ENCODE measurements around the gene IPCEF1. TPM values are rescaled to one million over a fixed set of nuclear protein-coding genes. Genes with fewer than 3 reads are reported as not detected.

The IPCEF1 gene
- polyA plus RNA-seq, 2 of the 4 experiments (the other 2 are of a cell fraction) = 0.01 TPM; not detected in 1

DNA sequence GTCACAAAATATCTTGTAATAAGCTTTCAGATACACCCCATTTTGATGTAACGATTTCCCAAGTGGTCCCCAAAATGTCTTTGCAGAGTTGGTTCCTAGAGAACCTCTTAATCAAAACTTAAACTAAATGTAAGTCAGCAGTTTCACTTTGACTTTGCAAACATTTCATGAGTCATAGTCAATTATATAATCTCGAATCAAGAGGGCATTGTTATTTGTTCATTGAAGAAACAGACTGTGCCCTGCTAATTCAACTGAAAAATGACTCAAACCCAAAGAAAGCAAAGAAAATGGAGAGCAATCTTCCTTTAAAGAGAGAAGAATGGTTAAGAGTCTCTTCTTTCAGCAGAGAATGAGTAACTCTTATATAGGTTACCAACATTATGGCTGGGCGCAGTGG lies 58.3 kb downstream of the IPCEF1 start:
- no peak overlapping the region for H3K27ac ChIP-seq
- ChIA-PET POLR2A (no interaction called here), CTCF (interaction anchor here (1.0 to 1.3 kb wide), 2 partner anchors 72 to 141 kb away, joined by 3 to 5 read pairs; no protein-coding TSS in a partner anchor)
- no peaks in the 10 kb centered on the region for H3K9me3 ChIP-seq
- FAIRE-seq (no peak), DNase-seq (ENCODE audit: low read depth in 1 of 2, low spot score in 1 of 2) (no peak), ATAC-seq (no peak)
- no peak overlapping the region for H3K4me3 ChIP-seq
- TF ChIP-seq MYC (IDR thresholded peaks at IDR 0.05; ENCODE audit: borderline replicate concordance, low read length) (no peak), CBX2 (IDR thresholded peaks at IDR 0.05; ENCODE audit: borderline replicate concordance, low read depth) (no peak), HDAC2 (IDR thresholded peaks at IDR 0.05) (no peak), CEBPB (IDR thresholded peaks at IDR 0.05) (no peak), PHF8 (IDR thresholded peaks at IDR 0.05; ENCODE audit: borderline replicate concordance, low read depth) (no peak), NR3C1 (IDR thresholded peaks at IDR 0.05) (no peak), SREBF2 (IDR thresholded peaks at IDR 0.05) (no peak), HMGXB4 (CRISPR knock-in tag; IDR thresholded peaks at IDR 0.05; ENCODE audit: borderline replicate concordance) (no peak), FOSL2 (IDR thresholded peaks at IDR 0.05) (no peak), FOSL2 (CRISPR knock-in tag; IDR thresholded peaks at IDR 0.05) (no peak; the same call in 1 of the 2 replicates), ESRRA (IDR thresholded peaks at IDR 0.05; ENCODE audit: borderline replicate concordance, low read length) (no peak), RARB (CRISPR knock-in tag; IDR thresholded peaks at IDR 0.05) (no peak), HEYL (CRISPR knock-in tag; IDR thresholded peaks at IDR 0.05) (no peak), CHD2 (IDR thresholded peaks at IDR 0.05; ENCODE audit: low read length, partially characterized antibody) (no peak), MAX (IDR thresholded peaks at IDR 0.05) (no peak), RFX5 (IDR thresholded peaks at IDR 0.05) (no peak), FOSB (CRISPR knock-in tag; IDR thresholded peaks at IDR 0.05) (no peak)
- H3K4me1 ChIP-seq = no peaks in the 10 kb centered on the region
- H3K4me2 ChIP-seq = no peak overlapping the region
- WGBS (ENCODE audit: missing lambda C conversion rate) = 59% methylated on average over 3 of the region's 3 CpGs

- no peak for FAIRE-seq
- CTCF ChIA-PET = interaction anchor here (1.0 to 1.3 kb wide), 2 partner anchors 73 to 140 kb away, joined by 3 to 5 read pairs; no protein-coding TSS in a partner anchor
- no peak overlapping the region for H3K27ac ChIP-seq
- POLR2A ChIA-PET = no interaction called here
- H3K9me3 ChIP-seq = no peaks in the 10 kb centered on the region
- peaks cover 5% of the 10 kb centered on the region; the same call in 2 of the 3 replicates for H3K4me1 ChIP-seq
- H3K4me2 ChIP-seq = no peak overlapping the region
- no peak for ATAC-seq
- DNase-seq (ENCODE audit: low read depth in 1 of 2, low spot score in 1 of 2) = no peak
- TF ChIP-seq HDAC2 (IDR thresholded peaks at IDR 0.05) = no peak
- no peak for TF ChIP-seq FOSL2 (IDR thresholded peaks at IDR 0.05)
- TF ChIP-seq FOSL2 (CRISPR knock-in tag; IDR thresholded peaks at IDR 0.05) = no peak
- TF ChIP-seq ESRRA (IDR thresholded peaks at IDR 0.05; ENCODE audit: borderline replicate concordance, low read length) = no peak
- TF ChIP-seq FOSB (CRISPR knock-in tag; IDR thresholded peaks at IDR 0.05) = no peak
- no peak overlapping the region for H3K4me3 ChIP-seq
- 83% methylated on average over 3 of the region's 3 CpGs for WGBS (ENCODE audit: missing lambda C conversion rate)
Observed at GRCh38 chr6:154297721-154298120, 58.9 kb downstream of the IPCEF1 start.

- no peaks in the 10 kb centered on the region for H3K9me3 ChIP-seq
- no peak overlapping the region for H3K4me3 ChIP-seq
- H3K4me1 ChIP-seq = peaks cover 10% of the 10 kb centered on the region; the same call in 2 of the 3 replicates
- H3K27ac ChIP-seq = no peak overlapping the region
- POLR2A ChIA-PET = no interaction called here
- FAIRE-seq = no peak
- H3K4me2 ChIP-seq = no peak overlapping the region
- no peak for ATAC-seq
- no peak for DNase-seq (ENCODE audit: low read depth in 1 of 2, low spot score in 1 of 2)
- 79% methylated on average over 2 of the region's 4 CpGs for WGBS (ENCODE audit: missing lambda C conversion rate)
- CTCF ChIA-PET = interaction anchor here (1.3 kb wide), 1 partner anchor 73 kb away, joined by 5 read pairs; no protein-coding TSS in a partner anchor
- TF ChIP-seq FOSL2 (IDR thresholded peaks at IDR 0.05) (no peak), FOSL2 (CRISPR knock-in tag; IDR thresholded peaks at IDR 0.05) (no peak), ZC3H11A (IDR thresholded peaks at IDR 0.05) (no peak), FOSB (CRISPR knock-in tag; IDR thresholded peaks at IDR 0.05) (no peak), BCL3 (IDR thresholded peaks at IDR 0.05) (no peak), NPAS2 (CRISPR knock-in tag; IDR thresholded peaks at IDR 0.05; ENCODE audit: borderline replicate concordance) (no peak), USF2 (IDR thresholded peaks at IDR 0.05) (no peak), TP53 (CRISPR knock-in tag; IDR thresholded peaks at IDR 0.05) (no peak), SMC3 (IDR thresholded peaks at IDR 0.05) (no peak), CBX2 (IDR thresholded peaks at IDR 0.05; ENCODE audit: borderline replicate concordance, low read depth) (no peak), HMGXB4 (CRISPR knock-in tag; IDR thresholded peaks at IDR 0.05; ENCODE audit: borderline replicate concordance) (no peak), CBX8 (IDR thresholded peaks at IDR 0.05) (no peak), ZFP36 (IDR thresholded peaks at IDR 0.05; ENCODE audit: borderline replicate concordance, partially characterized antibody) (no peak)
Observed at GRCh38 chr6:154297210-154297609, 59.4 kb downstream of the IPCEF1 start.
